Caki2 (cell line): Measurements from ENCODE around the gene SNRNP200. TPM values are rescaled to one million over a fixed set of nuclear protein-coding genes. Genes with fewer than 3 reads are reported as not detected.
A peak's percentile ranks its signal among the peaks of the same experiment; 100 is the strongest.

ENCODE experiments used
- DNase-seq: peaks from one replicate; pipeline ENCODE4 v3.0.0-alpha.2; 2015; ENCODE audit warnings: low read depth
- in situ Hi-C: cut with HindIII; loops from 2 replicates; pipeline ENCODE4 v1.10.0; 2016; ENCODE audit warnings: low sequenced_read_pairs, low pct_unique_long_range_greater_than_20kb, mixed read lengths
- total RNA-seq: library from RNA; depleted of rRNA; stranded (reverse); fragments of >200 nt; shearing (Covaris generic); gene quantifications from 2 replicates; pipeline ENCODE4 v1.2.3, GENCODE V29; 2014; ENCODE audit warnings: low replicate concordance

SNRNP200 gene
- total RNA-seq, 1 experiment from 2014 or later, result 73.7 TPM

GRCh38 chr2:96326990-96327820 is 21.9 kb upstream of the SNRNP200 start:
- in situ Hi-C loops, result no loop called here

GRCh38 chr2:96326564-96326963 is 21.2 kb upstream of the SNRNP200 start:
- in situ Hi-C loops, result no loop called here
- no peak for DNase-seq

More at GRCh38 chr2:96326990-96327820, 21.9 kb upstream of the SNRNP200 start:
- no peak for DNase-seq

GRCh38 chr2:96325884-96326255 is 20.5 kb upstream of the SNRNP200 start:
- no peak for DNase-seq
- in situ Hi-C loops, result no loop called here

GRCh38 chr2:96325041-96325883 is 19.9 kb upstream of the SNRNP200 start, which contains the start of gene ITPRIPL1:
Gene ITPRIPL1, plus strand, starts transcription at chr2:96325317. Its CDS starts 523 bp downstream, at chr2:96325840.
- no peak for DNase-seq
- in situ Hi-C loops, result no loop called here

GRCh38 chr2:96324721-96325040 is 19.3 kb upstream of the SNRNP200 start:
- DNase-seq, result no peak
- in situ Hi-C loops, result no loop called here

GRCh38 chr2:96323849-96324248 is 18.5 kb upstream of the SNRNP200 start:
- in situ Hi-C loops, result no loop called here
- DNase-seq, result no peak

- in situ Hi-C loops, result no loop called here
Observed at GRCh38 chr2:96320728-96321622, 15.6 kb upstream of the SNRNP200 start.

GRCh38 chr2:96320326-96320725 is 15.0 kb upstream of the SNRNP200 start:
- in situ Hi-C loops, result no loop called here
- no peak for DNase-seq

More at GRCh38 chr2:96320728-96321622, 15.6 kb upstream of the SNRNP200 start:
- DNase-seq, result peak; percentile 38

- DNase-seq, result no peak
- in situ Hi-C loops, result no loop called here
Observed at GRCh38 chr2:96319396-96319795, 14.1 kb upstream of the SNRNP200 start.

- no peak for DNase-seq
- in situ Hi-C loops, result no loop called here
Observed at GRCh38 chr2:96318723-96319122, 13.4 kb upstream of the SNRNP200 start.

GRCh38 chr2:96317584-96317997 is 12.2 kb upstream of the SNRNP200 start:
- in situ Hi-C loops, result no loop called here
- DNase-seq, result no peak

GRCh38 chr2:96316999-96317398 is 11.7 kb upstream of the SNRNP200 start:
- no peak for DNase-seq
- in situ Hi-C loops, result no loop called here

GRCh38 chr2:96315400-96316071 is 10.2 kb upstream of the SNRNP200 start:
- in situ Hi-C loops, result no loop called here
- peak; percentile 85 for DNase-seq

GRCh38 chr2:96315005-96315399 is 9.7 kb upstream of the SNRNP200 start:
- in situ Hi-C loops, result no loop called here
- DNase-seq, result no peak

GRCh38 chr2:96308248-96308647 is 2.9 kb upstream of the SNRNP200 start:
- DNase-seq, result no peak
- in situ Hi-C loops, result no loop called here

- in situ Hi-C loops, result no loop called here
- DNase-seq, result peak; percentile 27
Observed at GRCh38 chr2:96306370-96306769, 1.0 kb upstream of the SNRNP200 start.

- in situ Hi-C loops, result no loop called here
- no peak for DNase-seq
Observed at GRCh38 chr2:96305979-96306308, 598 bp upstream of the SNRNP200 start.

- in situ Hi-C loops, result no loop called here
- no peak for DNase-seq
Observed at GRCh38 chr2:96304606-96305005, 740 bp downstream of the SNRNP200 start.
